HG02938 (cell line): Measurements from ENCODE around the gene SEC14L3.

ENCODE experiments used
- ATAC-seq: cut with Tn5 transposase; IDR thresholded peaks from one replicate; pipeline ENCODE4 v1.9.1; 2021; ENCODE audit warnings: mild to moderate bottlenecking, moderate library complexity; ENCODE audit not compliant: unreplicated experiment

Gene SEC14L3

DNA sequence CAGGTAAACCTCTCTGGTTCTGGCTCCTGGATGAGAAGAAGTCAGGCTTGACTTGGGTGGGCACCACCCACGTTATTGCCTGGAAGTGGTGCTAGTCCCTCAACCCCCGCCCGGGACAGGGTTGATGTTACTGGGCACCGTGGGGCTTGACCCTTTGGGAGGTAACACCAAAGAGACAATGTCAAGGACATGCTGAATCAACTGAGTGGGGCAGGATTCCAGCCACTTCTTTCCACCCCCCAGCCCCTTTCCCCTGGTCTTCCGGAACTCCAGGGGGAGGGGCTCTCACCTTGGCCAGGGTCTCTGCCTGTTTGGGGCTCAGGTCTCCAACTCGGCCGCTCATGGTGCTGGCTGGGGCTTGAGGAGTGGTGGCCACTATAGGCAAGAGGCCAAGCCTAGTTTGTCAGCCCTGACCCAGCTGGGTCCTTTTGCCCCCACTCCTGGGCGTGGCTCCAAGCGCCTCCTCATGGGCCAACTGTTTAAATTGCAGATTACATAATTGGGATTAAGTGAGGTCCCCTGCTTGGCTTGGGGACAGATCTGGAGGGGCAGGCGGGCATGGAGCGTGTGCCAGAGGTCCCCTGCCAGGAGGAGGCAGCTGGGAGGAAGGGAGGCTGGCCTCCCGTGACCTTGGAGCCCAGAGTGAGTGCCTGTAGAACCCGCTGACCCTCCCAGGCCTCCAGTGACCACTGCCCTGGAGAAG is at the start of gene SEC14L3:
Gene SEC14L3 (minus strand): TSS at position 402 of the 703 bp plus-strand sequence. CDS start 59 bp downstream, at position 343.
- no peak for ATAC-seq

DNA sequence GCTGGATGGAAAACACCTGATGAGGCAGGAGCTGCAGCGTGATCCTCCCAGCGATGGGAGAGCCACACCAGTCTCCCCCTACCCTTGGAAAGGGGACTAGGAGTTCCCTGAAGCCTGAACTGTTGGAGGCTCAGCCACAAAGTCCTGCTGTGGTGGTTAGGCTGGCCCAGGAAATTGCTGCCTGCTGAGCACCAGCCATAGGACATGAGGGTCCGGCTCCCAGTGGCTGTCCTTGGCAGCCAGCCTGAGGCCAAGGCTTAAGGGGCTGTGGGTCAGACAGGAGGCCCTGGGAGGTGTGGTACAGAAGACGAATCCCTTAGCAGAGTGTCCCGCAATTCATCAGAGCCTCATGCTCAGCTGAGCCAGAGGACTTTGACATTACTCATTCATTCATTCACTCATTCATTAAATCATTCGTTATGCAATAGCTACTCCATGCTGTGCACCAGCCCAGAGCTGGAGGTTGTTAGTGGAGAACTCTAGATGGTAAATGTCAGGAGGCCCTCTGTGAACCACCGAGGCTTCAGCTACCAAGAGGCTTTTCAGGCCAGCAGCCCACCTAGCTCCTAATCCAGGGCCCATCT is 48.1 kb upstream of the SEC14L3 start:
- no peak for ATAC-seq

DNA sequence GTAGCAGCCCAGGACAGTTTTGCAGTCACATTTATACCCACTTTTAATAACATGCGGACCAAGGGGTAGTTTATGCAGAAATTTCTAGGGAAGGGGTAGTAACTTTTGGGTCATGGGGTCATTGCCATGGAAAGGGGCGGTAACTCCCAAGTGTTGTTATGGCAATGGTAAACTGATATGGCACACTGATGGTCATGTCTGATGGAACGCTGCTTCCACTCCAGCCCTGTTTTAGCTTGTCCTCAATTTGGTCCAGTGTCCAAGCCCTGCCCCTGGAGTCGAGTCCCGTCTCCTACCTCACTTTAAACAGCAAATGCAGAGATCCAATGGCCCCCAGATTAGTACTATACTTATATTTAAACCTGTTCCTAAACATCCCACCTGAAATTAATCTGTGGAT is 44.9 kb upstream of the SEC14L3 start:
- ATAC-seq: no peak

DNA sequence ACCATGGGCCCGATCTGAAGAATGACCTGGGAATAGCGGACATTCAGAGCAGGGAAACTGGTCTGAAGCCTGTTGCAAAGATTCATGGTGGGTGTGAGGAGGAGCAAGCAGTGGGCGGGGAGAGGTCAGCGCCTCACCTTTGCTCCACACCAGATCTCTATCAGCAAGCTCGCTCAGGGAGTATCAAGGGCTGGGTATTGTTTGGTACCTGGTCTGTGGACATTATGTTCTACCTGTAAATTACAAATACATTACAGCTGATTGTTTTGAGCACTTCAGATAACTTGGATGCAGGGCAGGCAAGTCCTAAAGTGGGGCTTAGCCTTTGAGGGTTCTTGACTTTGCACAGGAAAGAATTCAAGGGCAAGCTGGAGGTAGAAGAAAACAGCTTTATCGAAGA is 44.5 kb upstream of the SEC14L3 start:
- ATAC-seq: no peak

DNA sequence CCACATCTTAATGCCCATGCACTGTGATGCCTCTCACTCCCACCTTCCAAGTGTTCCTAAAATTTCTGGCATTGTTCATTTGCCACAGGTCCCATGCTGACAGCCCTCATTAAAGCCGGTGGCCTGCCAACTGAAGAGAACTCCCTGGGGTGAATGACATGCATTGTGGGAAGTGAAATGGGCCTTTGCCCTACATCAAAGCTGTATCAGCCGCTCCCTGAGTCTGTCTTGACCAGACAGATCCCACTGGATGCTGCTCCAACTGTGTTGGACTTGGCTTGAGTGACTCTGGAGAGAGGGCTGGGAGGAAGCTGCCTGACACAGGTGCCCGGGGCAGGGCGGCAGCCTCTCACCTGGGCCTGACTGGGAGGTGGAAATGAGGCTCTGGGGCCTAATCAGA is 42.4 kb upstream of the SEC14L3 start:
- no peak for ATAC-seq

DNA sequence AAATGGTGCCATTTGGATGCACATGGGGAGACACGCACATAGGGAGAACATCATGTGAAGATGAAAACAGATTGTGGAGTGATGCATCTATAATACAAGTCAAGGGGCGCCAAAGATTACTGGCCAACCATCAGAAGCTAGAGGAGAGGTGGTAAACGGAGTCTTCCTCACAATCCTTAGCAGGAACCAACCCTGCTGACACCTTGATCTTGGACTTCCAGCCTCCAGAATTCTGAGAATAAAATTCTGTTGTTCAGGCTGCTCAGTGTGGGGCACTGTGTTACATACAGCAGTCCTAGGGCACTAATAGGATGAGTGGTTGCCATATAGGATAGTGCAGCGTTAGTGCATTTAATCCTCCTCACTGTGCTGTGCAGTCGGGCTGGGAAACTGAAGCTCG is 41.6 kb upstream of the SEC14L3 start:
- no peak for ATAC-seq

DNA sequence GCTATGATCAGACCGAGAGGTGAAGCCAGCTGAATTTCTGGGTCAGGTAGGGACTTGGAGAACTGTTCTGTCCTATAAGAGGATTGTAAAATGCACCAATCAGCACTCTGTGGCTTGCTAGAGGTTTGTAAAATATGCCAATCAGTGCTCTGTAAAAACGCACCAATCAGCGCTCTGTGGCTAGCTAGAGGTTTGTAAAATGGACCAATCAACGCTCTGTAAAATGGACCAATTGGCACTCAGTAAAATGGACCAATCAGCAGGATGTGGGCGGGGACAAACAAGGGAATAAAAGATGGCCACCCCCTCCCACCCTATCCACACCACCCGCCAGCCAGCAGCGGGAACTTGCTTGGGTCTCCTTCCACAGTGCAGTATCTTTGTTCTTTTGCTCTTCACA is 40.1 kb upstream of the SEC14L3 start:
- no peak for ATAC-seq

DNA sequence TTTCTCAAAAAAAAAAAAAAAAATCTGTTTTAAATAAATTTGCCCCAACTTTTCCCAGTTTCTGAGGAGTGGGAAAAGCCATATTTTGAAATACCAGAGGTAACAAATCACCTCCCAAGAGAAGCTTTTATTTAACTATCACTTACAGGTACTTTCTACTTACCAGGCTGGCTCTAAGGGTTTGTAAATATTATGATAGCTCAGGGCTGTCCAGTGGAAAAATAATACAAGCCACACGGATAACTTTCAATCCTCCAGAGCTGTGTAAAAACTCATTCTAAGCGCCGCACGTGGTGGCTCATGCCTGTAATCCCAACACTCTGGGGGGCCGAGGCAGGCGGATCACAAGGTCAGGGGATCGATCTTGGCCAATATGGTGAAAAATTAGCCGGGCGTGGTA is 39.3 kb upstream of the SEC14L3 start:
- no peak for ATAC-seq

DNA sequence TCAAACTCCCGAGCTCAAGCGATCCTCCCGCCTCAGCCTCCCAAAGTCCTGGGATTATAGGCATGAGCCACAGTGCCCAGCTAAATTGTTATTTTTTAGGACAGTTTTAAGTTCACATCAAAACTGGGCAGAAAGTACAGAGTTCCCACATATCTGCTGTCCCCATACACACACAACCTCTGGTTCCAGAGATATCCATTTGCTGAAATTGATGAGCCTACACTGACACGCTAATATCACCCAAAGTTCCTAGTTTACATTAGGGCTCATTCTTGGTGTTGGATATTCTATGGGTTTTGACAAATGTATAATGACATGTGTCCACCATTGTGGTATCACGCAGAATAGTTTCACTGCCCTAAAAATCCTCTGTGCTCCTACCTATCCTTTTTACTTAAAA is 36.4 kb upstream of the SEC14L3 start:
- no peak for ATAC-seq

DNA sequence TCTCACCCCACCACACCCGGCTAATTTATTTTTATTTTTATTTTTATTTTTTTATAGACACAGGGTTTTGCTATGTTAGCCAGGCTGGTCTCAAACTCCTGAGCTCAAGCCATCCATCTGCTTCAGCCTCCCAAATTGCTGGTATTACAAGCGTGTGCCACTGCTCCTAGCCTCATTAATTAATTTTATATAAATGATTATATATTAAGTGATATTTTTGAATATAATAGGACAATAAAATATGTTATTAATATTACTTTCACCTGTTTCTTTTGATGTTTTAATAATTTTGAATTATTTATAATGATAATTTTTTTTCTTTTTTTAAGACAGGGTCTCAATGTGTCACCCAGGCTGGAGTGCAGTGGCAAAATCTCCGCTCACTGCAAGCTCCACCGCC is 35.9 kb upstream of the SEC14L3 start:
- ATAC-seq: no peak

DNA sequence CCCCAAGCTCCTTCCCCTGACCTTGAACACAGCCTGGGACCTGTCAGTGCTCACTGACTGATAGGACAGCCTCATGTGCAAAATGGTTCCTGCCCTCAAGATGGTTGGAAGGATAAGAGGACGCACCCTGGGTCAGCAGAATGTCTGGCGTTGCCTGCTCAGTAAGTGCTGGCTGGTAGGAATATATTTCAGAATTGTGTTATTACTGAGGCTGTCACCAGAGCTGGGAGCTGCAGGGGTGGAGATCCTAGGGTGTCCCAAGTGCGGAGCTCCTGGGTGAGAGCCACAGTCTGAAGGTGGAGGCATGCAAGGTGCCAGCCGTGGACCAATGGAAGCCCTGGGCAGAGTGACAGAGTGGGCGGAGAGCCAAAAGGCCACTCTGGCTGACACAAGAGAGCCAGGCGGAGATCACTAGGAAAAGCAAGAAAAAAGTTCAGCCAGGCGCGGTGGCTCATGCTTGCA is 34.7 kb upstream of the SEC14L3 start:
- ATAC-seq: no peak

DNA sequence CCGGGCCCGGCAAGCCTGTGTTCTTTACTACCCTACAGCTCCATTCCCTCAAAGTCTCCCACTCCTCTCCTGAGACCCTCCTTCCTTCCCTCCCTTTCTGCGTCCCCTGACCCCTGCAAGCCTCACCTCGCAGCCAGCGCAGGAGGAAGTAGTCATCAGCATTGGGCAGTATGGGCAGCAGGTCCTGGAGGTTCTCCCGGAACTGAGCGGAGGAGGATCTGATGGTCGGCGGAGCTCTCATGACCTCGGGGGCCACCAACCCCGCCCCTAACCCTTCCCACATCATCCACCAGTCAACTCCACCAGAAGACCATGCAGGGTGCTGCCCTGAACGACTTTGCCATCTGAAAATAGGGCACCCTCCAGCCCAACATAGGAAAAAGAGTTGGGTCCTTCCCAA is 31.7 kb upstream of the SEC14L3 start:
- no peak for ATAC-seq

DNA sequence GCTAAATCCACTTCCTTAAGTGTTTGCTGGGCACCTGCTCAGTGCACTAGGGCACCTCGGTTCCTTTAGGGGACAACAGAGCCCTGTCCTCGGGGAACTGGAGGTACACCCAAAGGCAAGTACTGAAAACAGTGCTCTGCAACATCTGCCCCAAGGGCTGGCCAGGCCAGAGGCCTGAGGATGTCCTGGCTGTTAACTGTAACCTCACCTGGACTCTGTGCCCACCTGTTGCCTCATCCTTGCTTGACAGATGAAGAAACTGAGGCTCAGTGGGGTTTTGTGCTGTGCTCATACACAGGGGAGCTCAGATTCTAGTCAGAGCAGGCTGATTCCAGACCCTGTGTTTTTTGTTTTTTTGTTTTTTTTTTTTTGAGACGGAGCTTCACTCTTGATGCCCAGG is 31.1 kb upstream of the SEC14L3 start:
- ATAC-seq: no peak

DNA sequence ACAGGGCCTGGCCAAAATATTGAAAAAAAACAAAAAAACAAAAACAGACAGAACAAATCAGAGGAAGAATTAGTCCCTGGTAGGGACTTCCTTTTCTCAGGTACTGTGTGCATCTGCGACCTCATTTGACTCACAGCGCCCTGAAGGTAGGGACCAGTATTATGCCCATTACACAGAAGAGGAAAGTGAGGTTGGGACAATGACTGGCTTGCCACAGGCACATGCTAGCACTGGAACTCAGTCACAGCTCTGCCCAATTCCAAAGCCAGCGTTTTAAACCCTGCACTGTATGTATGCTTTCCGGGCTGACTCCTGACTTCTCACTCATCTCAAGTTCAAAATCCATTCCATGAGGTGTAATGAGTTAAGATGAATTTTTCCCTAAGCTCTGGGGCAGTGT is 30.3 kb upstream of the SEC14L3 start:
- no peak for ATAC-seq

DNA sequence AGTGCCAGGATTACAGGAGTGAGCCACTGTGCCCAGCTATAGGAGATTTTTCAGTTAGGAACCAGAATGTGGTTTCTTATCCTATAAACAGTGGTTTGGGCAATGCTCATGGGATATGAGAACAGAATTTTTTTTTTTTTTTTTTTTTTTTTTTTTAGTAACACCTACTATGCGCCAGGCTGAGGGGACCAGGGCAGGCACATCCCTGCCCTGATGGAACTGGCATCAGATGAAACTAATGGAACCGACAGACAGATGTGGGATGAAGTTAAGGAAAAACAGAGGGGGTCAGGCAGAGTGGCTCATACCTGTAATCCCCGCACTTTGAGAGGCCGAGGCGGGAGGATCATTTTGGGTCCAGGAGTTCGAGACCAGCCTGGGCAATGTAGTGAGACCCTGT is 28.8 kb upstream of the SEC14L3 start:
- no peak for ATAC-seq

DNA sequence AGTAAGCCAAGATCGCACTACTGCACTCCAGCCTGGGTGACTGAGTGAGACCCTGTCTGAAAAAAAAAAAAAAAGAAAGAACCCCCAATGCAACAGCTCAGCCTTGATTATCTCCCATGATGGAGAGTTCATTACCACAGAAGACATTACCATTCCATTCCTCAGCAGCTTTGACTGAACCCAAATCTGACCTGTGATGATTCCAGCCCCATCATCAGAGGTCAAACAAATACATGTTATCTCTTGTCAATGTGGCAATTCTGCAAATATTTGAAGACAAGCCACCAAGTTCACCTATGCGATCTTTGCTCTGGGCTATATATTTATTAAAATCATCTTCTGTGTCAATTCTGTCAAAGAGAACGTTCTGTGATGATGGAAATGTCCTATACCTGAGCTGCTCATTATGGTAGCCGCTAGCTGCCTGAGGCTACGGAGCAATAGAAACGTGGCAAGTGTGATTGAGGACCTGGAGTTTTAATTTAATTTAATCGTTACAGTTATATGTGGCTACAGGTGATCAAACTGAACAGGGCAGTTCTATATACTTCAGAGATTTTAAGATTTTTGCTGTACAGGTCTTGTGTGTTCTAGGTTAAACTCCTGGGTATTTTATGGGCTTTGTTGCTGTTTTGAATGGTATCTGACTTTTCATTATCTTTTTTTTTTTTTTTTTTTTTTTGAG is 25.8 kb upstream of the SEC14L3 start:
- ATAC-seq: no peak

DNA sequence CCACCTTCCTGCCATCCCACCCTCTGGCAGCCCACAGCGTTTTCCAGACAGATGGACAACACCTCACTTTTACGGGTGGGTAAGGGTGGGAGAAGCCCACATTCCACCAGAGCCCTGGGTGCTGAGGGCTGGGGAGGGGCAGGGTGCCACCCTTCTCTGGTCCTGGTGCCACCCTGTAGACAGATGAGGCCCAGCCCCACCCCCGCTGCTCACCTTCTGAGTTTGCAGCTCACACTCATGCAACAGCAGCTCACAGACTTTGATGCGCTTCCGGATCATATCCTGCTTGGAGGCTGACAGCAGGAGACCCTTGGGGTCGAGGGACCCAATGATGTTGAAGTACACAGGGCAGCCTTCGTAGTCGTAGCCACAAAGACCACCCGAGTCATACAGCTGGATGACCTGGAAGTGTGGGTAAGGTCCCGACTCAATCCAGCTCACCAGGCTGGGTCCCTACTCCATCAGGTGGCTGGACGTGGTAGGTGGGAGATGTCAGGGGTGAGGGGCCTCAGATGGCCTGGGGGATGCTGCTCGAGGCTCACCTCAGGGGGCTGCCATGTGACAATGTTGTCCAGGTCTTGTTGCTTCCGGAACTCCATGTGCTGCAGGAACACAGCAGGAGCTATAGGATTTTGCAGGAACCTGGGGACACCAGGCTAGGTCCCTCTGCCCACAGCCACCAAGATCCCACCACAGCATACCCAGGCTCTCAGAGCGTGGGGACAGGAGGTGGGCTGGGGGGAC is 23.4 kb upstream of the SEC14L3 start:
- no peak for ATAC-seq

DNA sequence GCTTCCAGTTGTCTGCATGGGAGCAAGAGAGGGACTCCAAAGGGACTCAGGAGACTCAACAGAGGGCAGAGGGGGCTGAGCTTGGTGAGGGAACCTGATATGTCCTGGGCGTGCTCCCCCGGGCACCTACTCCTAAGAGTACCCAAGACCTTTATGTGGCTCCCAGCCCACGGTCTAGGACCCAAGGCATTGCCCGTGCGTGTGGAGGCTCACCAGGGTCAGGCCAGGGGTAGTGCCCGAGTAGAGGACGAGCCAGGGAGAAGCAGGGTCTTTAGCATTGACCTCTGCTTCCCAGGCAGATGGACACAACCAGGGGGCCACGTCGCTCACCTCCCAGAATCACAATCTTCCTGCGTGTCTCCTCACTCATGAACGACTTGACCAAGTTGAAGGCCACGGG is 20.3 kb upstream of the SEC14L3 start:
- no peak for ATAC-seq

DNA sequence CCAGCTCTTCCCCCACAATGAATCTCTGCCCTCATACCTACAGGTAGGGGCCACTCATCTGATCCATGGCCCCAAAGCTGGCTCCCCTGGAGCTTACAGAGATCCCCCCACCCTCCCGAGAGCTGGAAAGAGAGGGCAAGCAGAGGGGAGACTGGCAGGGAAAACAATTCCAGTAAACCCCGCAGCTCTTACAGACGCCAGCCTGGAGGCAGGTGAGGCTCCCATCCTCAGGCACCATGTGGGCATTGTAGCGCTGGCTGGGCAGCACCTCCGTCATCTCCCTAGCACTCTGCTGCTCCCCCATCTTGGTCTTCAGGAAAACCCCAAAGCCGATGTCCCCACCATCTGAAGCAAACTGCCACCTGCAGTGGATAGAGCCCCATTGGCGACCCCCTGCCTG is 19.6 kb upstream of the SEC14L3 start:
- no peak for ATAC-seq

DNA sequence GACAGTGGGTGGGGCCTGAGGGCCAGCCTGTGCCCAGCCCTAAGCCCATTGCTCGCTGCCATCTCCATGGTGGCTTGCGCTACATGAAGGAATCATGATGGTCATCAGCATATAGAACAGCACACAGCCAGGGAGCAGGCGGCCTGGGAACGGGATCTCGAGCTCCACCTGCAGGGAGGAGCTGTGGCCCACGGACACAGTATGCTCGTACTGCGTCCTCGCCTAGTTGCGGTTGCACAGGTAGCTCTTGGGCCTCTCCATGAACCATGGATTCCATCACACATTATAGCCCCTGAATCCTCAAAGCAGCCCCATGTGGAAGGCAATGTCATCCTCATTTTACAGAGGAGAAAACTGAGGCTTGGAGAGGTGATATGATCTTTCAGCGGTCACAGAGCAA is 18.6 kb upstream of the SEC14L3 start:
- ATAC-seq: no peak

DNA sequence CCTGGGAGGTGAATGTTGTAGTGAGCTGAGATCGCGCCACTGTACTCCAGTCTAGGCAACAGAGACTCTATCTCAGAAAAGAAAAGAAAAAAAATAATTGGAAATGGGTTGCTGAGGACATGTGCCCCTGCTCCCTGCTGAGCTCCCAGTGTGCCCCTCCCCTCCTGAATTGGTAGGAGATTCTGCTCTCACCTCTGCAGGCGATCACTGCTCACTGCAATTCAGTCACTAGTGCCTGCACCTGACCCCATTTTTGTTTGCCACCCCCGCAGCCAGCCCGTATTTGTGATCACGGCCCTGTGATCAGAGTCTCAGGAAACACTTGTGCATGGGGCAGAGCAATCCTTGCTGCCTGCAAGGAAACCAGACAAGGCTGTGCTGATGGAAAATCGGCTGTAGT is 16.3 kb upstream of the SEC14L3 start:
- ATAC-seq: no peak

DNA sequence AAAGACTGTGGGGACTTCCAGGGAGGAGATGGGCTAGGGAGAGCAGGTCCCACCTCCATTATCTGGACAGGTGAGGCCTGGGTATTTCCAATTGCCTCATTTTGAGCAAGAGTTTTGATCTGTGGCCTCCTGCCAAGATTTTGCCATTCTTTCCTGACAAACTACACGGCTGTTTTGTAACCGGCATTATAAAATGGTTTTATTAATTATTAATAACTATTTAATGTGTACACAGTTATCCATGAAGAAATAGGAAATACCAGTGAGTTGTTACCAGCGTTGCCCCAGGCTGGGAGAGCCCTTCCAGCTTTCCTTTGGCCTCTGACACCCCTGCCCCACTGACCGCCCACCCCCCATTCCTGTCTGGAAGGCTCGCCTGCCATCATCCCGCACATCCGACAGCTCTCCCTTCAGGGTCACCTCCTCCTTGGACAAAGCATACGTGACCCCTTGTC is 14.9 kb upstream of the SEC14L3 start:
- no peak for ATAC-seq
